T-helper 22 cell (primary cell): Measurements from ENCODE around the gene FEZ2.

ENCODE experiments used
- DNase-seq: peaks from one replicate; pipeline ENCODE4 v3.0.0-alpha.2; 2020; ENCODE audit warnings: low read depth

Gene FEZ2

DNA sequence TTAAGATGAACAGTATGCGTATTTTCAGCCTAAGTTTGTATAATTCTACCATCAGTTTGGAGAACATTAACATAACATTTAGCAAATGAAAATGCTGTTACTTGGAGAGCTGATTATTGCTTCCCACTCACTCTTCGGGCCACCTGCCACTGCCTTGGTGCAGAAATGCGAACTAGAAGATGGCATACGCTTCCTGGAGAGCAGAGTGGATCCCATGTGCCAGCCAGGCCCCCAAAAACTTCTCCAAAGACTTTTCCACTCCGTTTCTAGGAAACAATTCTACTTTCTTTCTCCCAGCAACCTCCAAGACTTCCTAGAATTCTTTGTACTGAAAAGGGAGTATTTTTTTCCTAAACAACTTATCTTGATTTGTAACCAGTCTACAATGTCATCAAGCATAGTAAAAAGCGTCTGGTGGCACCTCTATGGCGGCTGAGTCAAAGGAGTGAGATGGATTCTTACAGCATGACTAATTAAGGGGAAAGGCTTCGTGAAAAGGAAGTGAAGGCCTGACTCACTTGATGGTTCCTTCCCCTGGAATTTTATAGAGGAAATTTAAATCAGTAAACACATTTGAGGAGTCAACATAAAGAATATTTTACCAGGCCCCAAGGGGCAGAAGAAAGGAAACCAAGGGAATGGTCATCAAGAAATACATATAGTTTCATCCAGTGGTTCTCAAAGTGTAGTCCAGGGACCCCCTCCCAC lies 36.6 kb downstream of the FEZ2 start:
- DNase-seq, result no peak

DNA sequence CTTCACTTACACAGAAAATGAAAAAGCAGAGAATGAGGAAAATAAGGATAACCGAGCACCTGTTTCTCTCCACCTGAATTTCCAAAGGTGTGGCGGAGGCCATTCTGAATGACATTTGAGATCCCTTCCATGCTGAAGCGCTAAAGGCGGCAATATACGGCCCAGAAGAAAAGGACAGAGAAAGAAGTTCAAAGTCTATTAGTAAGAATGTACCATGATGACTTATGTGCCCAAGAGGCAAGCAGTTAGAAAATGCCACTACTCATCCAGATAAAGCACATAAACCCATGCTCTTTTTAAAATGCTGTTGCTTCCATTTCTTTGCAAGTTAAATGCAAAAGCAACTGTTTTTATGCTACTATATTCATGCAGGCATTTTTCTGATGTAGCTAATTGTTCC lies 37.2 kb downstream of the FEZ2 start:
- no peak for DNase-seq

DNA sequence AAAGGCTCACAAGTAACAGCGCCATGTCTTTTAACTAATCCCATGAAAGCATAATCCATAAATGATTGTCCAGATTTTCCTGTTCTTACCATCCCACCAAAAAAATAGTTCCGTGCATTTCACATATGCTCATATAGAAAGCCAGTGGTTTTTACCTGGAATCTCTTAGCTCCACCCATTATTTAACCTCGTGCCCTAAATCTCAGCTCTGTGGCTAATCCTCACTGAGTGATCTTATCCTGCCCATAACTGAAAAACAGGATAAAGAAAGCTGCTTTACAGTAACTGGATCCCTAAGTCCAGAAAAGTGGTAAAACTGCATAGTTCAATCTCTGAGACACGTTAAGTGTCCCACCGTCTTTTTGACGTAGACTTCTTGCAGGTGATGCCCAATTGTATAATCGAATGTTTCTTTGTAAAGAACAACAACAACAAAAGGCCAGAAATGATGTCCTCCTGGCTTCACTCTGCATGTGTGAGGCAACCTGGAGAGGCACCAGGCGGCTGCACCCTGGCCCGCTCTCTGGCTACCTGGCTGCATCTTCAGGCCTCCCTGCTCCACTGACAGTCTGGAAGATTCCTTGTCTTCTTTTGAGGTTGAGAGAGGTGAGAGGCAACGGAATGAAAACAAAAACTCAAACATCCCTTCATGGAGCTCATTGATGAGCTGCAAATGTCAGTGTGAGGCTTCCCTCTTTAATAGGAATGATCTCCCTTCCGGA lies 38.6 kb downstream of the FEZ2 start:
- no peak for DNase-seq

DNA sequence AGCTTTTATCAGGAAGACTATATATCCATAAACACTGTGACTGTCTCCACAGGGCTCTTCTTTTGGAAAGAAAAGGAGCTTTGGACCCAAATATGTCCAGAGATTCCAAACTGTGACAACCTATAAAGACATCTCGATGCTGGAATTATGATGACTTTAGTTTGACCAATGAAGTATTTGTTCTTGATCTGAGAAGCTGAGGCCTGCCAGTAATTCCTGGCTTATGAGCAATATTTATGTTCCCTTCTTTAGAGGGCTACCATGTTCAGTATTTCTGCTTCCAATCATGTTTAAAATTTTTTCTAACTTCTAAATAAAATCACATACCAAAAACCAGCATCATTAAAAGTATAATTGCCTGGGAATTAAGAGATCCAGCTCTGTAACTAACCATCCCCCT lies 41.1 kb downstream of the FEZ2 start:
- DNase-seq, result no peak

DNA sequence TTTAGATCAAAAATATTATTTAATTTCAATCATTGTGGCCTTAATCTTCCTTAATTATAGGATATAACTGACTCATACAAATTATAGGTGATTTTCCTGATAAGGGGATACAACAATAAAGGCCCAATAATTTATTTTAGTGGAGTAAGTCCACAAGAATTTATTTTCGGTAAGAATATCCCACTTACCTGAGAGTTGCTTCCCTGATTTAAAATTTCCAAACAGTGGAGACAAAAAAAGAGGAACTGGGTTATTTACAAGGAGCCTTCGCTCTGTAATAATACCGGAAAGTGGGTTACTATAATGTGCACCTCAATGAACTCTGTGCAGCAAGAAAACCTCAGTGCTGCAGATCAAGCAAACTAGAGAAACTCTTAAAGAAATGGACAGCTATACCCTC lies 42.2 kb downstream of the FEZ2 start:
- DNase-seq, result no peak

DNA sequence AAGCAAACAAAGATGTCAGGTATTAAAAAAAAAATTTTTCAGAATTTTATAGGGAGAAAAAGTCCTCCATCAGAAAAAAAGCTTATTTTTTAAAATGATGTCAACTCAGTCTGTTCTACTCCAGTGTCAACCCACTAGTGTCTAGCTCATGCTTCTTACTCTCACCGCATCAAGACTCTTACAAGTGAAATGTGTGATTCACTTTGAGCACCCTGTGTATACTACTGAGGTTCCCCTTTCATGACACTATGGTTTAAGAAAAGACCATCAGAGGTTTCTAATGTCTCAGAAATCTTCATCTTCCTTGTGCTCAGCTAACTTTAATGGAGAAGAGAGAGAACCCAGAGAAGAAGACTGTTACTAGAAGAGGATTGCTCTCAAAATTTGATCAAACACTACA lies 43.4 kb downstream of the FEZ2 start:
- DNase-seq, result no peak

DNA sequence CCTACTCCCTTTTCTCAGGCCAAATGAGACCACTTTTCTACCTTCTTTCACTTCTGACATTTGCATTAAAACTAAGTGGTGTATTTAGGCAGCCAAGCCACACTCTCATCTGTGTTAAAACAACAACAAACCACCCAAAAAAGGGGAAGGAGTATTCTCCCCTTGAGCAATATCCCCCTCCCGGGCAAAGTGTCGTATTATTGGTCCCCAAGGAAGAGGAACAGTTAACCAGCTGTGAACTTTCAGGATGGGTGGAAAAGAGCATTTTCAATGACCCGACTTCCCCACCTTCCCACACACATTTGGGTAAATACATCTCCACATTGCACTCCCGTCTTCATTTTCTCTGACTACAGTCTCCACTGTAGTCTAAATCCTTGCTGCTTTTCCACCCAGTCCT lies 44.3 kb downstream of the FEZ2 start:
- DNase-seq, result no peak

DNA sequence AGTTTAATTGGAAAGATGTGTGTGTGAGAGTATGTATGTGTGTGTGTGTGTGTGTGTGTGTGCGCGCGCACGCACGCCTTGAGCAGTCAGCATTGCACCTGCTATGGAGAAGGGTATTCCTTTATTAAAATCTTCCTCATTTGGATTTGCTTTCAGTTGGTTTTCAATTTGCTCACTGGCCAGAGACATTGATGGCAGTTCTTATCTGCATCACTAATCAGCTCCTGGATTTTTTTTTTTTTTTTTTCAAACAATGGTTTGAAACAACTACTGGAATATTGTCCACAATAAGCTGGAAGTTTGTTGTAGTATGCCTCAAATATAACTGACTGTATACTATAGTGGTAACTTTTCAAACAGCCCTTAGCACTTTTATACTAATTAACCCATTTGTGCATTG lies 48.0 kb downstream of the FEZ2 start:
- no peak for DNase-seq

DNA sequence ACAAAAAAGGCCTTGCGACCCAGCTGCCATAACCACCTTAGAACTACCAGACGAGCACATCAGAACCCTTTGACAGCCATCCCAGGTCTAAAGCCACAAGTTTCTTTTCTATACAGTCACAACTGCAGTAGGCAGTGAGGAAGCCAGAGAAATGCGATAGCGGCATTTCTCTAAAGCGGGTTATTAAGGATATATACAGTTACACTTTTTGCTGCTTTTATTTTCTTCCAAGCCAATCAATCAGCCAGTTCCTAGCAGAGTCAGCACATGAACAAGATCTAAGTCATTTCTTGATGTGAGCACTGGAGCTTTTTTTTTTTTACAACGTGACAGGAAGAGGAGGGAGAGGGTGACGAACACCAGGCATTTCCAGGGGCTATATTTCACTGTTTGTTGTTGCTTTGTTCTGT lies 48.8 kb downstream of the FEZ2 start:
- no peak for DNase-seq

DNA sequence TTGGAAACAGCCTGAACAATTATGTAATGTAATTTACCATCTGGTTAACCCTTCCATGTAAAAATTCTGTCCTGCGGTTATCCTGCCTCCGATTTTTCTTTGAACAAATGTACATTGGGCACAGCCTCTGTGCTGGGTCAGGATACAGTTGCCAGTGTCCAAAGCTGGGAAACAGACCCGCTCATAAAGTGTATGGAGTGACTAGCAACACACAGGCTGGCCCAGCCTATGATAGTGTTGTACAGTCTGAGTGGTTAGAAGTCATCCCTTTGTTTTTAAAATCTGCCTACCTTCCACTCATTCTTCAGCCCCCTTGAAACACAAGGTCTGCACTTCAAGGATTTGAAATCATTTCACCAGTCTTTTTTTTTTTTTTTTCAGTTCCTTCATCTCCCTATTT lies 50.1 kb downstream of the FEZ2 start:
- no peak for DNase-seq

DNA sequence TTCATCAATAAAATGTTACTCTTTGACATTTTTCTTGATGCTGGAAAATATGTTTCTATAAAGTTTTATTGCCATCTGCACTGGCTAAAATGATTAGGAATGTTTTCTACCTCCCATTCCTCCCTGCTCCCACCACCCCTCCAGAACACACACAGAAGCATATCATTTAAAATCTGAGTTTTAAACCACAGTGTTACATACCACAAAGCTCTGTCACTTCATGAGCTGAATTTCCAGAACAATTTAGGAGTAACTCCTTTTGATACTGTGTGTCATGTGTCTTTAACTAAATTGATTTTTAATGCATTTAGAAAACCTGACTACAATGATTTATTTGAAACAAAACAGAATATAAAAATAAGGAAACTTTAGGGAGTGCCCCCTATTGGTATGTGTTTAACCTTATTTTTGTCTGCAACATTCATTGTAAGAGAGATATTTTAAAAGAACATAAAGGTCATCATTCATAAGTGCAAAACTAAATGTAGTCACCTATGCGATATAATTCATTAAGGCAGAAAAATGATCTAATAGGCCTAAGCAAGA lies 52.0 kb downstream of the FEZ2 start:
- DNase-seq, result no peak

DNA sequence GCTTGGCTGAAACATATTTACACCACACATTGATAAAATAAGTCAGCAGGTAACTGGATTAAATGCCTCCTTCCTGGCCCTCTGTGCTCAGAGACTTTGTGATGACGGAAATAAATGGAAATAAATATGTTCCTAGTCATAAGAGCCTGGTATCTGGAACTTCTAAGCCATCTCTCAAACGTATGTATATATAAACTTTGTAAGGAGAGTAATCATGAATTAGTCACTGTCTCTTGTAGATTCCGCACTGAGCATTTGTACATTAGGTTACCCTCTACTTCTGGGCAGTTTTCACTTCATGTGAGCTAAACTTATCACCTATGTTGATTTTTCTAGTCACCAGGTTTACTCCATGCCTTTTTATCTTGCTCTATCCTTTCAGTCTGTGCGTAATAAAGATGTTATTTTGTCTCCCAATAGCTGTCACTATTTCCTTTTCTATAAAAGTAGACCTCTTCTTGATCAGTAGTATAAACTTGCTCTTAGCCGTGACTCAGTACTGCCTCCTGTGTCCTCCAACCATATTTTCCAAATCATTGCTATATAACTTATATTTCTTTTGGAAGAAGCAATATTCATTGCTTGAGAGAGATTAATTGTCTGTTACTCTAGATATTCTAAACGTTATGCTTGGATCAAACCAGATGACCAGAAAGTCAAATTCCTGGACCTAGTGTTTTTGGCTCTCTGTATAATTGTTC lies 53.2 kb downstream of the FEZ2 start:
- DNase-seq, result no peak

DNA sequence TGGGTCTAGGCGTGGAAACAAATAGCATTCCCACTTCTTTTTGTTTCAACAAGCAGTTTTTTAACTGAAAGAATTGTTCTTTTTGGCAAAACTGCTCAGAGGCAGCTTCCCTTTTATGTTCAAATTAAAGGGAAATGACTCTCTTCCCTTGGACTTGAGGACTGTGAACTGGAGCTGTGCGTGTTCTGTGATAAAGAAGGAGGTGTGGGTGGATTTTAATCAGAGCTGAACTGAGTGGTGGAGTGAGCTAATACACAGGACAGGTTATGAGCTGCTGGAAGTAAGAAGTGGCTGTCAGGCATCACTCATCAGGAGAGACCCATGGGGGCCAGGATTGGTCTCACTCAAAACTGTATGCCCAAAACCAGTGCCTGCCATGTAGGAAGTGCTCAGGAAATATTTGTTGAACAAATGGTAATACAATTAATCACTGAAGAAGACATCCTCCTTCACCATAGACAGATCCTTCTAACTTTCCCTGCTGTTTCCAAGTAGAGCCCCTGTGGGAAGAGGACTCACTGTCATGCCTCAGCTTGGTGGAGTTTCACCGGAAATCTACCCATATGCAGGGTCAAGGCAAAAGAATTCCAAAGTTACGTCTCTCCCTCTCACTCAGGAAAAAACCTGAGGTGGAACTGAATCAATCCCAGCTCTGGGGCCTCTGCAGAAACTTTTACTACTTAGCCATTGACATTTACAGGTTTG lies 55.9 kb downstream of the FEZ2 start:
- no peak for DNase-seq

DNA sequence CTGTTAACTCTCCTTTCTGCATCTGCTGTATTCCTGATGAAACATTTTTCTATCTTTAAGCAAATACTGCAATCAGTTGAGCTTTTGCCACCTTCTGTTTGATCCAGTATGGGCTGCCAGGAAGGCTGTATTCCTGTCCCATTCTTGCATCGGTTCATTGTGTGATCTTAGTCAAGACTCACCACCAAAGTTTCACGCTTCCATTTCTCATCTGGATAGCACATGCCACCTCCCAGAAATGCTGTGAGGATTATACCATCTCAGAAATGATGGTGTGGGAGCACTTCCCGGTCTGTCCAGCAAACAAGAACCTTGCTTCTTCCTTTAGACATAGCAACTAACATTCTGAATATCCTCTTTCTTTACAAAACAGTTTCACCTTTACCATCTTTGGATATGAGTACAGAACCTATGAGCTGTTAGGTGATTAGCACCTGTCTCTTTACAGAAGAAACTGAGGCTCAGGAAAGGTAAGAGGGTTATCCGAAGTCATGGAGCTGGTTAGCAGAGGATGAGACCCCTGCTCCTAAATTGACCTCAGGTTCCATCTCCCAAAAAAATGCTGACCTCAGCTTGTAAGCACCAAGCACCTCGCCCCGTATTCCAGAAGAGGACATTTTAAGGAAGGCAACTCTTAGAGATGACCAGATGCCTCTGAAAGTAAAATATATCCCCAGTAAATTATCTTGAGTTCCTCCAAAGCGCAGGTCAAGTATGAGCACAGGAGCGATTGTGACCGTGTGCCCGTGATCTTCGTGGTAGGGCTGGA lies 56.8 kb downstream of the FEZ2 start:
- DNase-seq, result no peak

DNA sequence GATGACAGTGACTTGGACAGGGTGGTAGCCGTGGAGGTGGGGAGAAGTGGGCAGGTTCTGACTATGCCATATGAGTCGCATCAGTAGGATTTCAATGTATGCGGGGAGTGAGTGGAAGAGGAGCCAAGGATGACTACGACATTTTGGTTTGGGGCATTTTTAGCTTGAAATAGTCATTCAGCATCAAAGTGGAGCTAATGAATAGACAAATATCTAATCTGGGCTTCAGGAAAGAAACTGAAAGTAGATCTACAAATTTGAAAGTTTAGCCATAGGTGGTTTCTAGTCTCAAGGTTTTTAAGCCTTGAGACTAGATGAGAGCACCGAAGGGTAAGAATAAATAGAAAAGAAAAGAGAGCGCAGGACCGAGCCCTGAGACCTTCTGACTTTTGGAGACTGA lies 58.3 kb downstream of the FEZ2 start:
- DNase-seq, result no peak

DNA sequence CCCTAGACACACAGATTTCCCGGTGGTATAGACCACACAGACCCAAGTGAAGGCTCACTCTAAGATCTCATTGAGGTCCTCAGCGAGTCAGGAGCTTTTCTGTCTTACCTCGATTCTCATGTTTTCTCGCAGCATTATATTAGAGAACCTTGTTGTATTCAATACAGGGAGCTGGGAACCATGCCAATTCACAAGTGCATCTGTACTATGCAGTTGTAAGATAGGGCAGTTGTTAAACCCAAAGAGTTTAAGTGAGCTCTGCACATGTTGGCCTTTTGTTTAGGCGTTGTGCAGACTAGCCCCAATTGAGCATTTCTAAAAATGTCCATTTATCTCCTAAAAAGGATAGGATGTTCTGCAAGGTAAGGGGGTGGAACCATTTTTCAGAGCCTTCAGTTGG lies 59.6 kb downstream of the FEZ2 start:
- DNase-seq, result no peak

DNA sequence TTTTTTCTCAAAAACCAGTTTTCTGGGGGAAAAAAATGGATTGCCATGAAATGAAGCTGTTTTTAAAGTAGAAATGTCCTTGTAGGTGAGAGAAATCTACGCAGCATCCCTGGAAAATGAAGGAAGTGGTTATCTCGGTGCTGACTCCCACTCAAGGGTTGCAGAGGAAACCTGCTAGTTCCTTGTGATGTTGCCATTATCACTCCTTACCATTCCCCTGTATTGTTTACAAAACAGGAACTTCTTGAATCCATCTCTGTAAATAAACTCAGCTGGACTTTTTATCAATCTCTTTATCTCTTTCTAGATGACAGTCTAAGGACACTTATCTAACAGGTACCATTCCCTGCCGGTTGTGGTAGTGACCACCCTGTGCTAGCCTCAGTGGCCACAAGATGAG lies 61.2 kb downstream of the FEZ2 start:
- DNase-seq, result no peak

DNA sequence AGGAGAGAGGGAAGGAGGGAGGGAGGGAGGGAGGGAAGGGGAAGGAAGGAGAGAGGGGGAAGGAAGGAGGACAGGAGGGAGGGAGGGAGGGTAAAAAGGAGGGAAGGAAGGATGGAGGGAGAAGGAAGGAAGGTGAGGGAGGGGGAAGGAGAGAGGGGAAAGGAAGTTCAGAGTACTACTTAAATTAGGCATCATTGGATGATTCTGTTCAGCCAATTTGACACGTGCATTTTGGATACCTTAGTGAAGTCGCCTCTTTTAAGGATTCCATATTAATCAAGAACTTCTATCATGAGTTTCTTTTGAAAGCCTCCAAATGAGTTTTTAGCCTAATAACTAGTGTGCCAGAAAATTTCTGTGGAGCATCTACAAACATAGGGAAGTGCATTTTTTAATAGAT lies 62.9 kb downstream of the FEZ2 start:
- no peak for DNase-seq

DNA sequence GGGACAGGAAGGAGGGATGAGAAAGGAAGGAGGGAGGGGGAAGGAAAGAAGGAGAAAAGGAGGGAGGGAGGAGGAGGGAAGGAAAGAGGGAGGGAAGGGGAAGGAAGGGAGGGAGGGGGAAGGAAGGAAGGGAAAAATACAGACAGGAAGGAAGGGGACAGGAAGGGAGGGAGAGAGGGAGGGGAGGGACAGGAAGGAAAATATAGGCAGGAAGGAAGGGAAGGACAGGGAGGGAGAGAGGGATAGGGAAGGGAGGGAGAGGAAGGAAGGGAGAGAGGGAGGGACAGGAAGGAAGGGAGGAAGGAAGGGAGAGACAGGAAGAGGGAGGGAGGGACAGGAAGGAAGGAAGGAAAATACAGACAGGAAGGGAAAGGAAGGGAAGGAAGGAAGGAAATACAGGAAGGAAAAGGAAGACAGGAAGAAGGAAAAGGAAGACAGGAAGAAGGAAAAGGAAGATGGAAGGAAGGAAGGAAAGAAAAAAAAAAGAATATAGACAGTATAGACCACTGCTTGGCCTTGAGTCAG lies 63.6 kb downstream of the FEZ2 start:
- DNase-seq, result no peak

DNA sequence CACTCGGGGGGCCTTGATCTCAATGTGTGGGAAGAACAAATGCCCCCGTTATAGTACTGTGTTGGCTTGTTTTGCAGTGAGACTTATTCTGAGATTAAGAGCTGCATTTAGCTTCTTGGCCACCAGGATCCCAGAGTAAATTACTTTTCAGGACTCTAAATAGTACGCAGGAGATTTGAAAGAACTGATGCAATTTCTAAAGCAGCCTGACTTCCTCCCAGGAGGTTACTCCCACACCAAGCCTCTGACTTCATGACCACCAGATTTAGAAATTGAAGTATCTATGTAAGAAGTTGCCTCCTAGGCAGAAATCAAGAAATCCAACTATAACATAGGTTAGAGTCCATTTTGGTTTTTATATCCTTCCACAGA lies 67.0 kb downstream of the FEZ2 start:
- no peak for DNase-seq

DNA sequence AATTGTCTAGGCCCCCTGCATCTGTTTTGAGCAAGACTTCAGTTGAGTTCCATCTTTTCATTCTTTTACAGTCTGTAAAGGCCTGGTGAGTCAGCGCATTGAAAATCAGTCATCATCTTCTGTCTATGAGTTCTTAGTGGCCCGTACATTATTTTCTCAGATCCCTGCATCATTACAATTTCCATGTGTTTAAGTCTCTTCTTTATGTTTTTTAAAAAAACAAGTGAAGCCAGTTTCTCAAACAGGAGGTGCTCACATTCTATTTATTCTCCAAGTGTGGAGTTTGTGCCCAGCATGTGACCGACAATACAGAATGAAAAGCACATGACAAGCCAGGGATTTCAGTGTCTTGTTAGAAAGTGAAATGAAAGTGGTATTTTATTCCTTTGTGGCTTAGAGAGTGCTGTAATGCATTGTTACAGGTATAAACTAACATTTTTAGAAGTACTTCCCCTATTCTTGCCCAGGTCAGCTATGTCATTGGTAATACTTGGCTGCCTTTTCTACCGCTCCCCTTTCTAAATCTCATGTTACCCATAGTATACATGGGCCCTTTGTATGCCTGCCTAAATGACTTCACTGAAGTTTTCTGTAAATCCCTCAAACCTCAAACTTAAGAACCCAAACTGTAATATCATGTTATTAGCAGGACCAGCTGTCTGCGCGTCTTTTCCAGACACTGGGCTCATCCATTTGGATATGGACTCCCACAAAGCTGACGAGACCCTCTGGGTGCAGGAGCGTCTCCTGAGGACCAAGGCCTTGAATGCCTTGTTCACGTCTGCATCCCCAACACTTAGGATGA lies 67.6 kb downstream of the FEZ2 start:
- no peak for DNase-seq
